ENCODE data around the gene KAT7.
A peak's percentile ranks its signal among the peaks of the same experiment; 100 is the strongest.

Gene KAT7

GRCh38 chr17:49760932-49761558 lies 27.4 kb upstream of the KAT7 start:
- DNase-seq: no peak

GRCh38 chr17:49762151-49762941 lies 26.1 kb upstream of the KAT7 start:
- no peak for DNase-seq

DNA sequence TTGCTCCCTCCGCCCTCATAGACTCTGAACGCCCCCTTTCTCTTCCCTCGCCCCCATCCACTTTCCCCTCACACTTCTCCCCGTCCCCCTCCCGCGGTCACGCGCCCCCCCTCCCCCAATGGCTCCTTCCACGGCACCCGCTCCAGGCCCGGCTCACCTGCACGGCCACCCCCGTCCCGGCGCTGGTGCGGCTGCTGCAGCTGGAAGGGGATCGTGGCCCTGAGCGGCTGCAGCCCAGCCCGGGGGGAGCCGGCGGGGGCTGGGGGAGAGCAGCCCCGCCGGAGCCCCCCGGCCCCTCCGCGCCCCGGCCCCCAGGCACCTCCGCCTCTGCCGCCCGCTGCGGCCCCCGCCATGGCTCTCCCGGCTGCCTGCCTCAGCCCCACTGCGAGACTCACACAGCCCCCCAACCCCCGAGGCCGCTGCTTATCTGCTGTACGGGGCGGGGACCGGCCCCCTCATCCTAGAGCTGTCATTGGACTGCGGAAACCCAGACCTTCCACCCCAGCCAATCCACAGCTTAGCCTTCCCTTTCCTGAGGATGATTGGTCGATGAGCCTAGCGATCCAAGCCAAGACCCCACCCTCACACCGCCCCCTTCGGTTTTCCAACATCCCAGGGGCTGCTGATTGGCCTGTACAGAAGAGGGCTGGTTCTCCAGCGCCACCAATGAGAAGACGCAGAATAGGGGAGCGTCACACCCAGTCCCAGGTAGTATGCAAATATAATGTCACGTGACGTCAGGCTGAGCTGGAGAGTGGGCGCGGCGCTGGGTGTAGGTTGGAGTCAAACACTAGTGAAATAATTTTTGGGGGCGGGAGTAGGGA lies 24.5 kb upstream of the KAT7 start, which contains the start of gene FAM117A:
TSS of gene FAM117A (minus strand) at position 397 of the 824 bp plus-strand sequence. CDS start at position 353, 44 bp downstream.
- DNase-seq: peak; percentile 84

GRCh38 chr17:49764559-49765180 lies 23.8 kb upstream of the KAT7 start:
- no peak for DNase-seq

- DNase-seq: no peak
Observed at GRCh38 chr17:49766918-49767530, 21.5 kb upstream of the KAT7 start.

DNA sequence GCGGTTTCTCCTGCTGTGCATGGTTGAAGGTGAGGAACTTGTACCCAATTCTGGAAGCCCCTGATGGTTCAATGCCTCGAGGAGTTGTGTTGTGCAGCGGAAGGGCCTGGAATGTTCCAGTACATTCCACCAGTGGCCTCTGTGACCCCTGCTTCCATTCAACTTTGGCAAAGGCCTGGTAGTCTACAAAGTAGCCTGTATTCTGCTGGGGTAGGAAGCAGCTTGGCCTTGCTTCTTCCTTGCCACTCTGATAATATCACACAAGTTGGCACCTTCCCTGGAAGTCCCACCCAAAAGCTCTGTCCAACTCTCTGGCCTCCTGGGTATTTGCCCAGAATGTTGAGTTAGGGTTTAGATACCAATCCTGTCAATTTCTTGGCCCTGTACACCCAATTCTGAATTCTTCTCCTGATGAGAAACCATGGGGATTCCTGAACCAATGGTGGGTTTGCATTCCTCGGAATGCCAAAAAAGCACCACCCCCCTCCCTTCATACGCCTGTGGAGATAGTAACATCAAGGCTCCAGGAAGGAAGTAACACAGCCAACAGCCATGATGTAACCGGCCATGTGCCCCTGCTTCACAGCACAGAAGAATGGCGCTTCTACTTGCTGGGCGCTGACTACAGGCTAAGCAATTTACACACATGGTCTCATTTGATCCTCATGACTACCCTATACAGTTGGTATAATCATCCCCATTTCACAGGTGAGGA lies 12.8 kb upstream of the KAT7 start:
- DNase-seq: no peak

- no peak for DNase-seq
Observed at GRCh38 chr17:49776551-49777300, 11.8 kb upstream of the KAT7 start.

DNA sequence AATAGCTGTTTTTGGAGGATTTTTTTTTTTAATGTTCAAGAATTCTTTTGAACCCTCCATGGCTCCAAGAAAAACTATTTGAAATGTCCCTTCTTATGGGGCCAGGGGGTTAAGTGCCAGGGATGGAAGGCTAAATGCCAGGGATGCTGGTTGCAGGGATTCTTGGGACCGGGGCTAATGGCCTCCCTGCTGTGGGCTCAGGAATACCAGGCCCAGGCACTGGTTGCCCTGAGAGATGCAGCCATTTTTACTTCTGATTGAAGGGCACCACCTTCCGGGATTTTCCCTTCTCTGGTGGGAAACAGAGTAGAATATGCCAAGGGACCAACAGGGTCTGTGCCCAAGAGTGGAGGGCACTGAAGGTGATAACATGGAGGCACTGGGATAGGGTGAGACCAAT lies 10.9 kb upstream of the KAT7 start:
- no peak for DNase-seq

GRCh38 chr17:49779156-49779738 lies 9.2 kb upstream of the KAT7 start:
- DNase-seq: no peak

DNA sequence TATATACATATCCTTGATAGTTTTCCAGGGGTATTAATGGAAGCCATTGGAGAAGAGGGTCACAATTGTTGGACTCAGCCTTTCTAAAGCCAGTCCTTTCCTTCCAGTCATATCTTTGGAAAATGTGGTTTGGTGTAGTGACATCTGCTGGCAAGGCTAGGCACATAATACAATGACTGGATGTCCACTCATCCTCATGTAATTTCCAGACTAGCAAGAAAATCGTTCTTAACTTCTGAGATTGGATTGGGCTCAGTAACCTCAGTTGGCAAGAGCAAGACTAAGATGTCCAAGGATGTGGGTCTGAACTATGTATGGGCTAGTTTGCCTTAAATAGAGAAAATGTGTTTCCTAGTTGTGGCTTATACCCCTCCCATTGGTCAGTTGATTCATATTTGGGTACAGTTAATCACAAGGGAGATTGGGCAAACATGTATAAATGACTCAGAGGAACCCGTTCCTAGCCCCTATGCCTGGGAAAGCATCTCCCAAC lies 8.7 kb upstream of the KAT7 start:
- DNase-seq: peak; percentile 18

DNA sequence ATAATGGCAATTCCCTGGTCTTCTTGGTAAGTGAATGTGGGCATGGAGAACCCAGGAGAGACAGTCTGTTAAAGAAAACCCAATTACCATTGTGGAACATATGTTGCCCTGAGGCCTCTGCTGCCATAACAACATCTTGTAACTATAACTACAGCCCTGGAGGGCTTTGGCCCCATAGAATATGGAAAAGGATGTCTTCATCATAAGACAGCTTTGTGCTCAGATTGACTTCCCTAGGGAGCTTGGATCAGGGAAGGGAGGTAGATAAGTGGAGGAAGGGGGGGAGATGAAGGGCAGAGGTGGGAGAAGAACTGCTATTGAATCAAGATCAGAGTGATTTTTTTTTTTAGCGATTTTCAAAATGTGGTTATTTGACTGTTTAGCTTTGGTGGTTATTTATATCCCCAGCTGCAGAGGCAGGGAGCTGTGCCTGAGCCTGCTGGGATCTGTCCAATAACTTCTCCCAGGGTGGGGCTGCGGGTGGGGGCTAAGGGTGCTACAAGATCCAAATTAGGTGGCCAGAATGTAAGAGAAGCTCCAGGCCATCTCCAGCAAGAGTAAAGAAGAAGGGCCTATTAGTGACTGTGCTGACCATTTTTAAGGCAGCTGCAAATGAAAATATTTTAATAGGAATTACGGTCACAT lies 5.3 kb upstream of the KAT7 start:
- no peak for DNase-seq

DNA sequence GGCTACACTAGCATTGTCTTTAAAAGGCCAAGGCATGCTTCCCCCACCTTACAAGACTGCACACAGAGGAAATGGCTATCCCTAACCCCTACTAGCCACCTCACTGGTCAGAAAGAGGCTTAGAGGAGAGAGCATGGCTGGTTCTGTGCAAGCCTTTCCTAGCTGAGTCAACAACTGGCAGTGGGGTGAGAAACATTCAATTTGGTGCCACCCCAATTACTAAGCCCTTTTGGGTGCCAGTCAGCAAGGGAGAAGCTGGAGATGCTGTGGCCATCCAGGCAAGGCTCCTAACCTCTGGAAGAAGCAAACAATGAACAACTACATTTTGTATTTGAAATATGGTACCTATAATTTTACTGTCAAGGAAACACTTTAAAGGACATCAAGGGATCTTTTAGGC lies 4.7 kb upstream of the KAT7 start:
- no peak for DNase-seq

- no peak for DNase-seq
Observed at GRCh38 chr17:49784636-49785035, 3.8 kb upstream of the KAT7 start.

GRCh38 chr17:49787884-49788477 lies 500 bp upstream of the KAT7 start:
- no peak for DNase-seq

DNA sequence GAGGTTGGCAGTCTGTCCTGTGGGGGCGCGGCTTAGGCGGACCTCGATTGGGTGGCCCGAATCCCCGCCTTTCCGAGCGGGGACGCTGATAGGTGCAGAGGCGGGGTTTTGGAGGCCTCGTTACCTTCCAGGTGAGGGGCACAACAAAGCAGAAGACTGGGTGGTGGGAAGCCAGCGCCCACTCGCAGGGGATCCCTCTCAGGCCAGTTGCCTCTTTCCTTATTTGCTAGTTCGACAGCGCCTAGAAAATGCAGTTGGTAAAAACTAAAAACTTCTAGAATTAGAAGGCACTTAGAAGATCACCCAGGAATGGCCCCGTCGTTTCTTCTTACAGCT lies 730 bp downstream of the KAT7 start:
- DNase-seq: no peak

GRCh38 chr17:49793309-49793708 lies 4.8 kb downstream of the KAT7 start:
- DNase-seq: no peak

DNA sequence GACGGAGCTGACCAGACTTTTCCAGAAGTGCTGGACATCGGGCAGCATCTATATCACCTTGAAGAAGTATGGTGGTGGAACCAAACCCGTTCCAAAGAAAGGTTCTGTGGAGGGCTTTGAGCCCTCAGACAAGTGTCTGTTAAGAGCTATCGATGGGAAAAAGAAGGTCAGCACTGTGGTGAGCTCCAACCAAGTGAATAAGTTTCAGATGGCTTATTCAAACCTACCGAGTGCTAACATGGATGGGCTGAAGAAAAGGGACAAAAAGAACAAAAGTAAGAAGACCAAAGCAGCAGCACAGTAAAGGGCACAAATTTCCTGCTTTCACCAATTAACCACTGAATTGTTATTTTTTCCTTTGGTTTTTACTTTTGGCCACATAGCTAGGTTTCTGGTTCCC lies 6.9 kb downstream of the KAT7 start:
- no peak for DNase-seq

DNA sequence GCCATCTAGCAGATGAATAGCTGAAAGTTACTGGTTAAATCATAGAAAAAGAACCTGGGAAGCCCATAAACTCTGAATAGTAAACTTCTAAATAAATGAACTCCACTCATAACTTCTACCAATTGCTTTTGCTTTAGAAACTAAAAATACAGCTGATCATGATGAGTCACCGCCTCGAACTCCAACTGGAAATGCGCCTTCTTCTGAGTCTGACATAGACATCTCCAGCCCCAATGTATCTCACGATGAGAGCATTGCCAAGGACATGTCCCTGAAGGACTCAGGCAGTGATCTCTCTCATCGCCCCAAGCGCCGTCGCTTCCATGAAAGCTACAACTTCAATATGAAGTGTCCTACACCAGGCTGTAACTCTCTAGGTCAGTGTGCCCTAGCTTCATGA lies 9.7 kb downstream of the KAT7 start:
- DNase-seq: no peak

DNA sequence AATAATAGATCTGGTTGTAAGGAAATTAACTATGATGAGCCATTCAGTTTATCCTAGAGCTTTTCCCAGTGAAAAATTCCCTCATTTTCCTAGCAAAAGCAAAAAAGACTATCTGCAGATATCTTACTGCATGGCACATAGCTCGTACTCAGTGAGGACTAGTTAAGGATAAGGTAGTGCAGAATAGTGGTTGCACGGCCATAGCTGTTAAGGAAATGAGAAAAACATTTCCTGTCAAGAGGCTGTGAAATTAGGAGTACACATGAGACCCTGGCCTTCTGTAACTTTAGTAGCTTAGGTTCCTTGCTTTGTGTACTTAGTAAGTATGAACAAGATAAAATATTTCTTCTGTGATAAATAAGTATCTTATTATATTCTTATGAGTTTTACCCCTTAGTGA lies 10.3 kb downstream of the KAT7 start:
- no peak for DNase-seq

GRCh38 chr17:49809056-49809455 lies 20.6 kb downstream of the KAT7 start:
- no peak for DNase-seq

All from GOT3 (cell line).